DOHH2 (cell line): Measurements from ENCODE around the gene PTPRS.

Source experiments
- H3F3A ChIP-seq: fragments of 200-600 bp; sonication (generic), shearing (Covaris generic); 2 replicates; pipeline ENCODE4 v1.6.0; 2016; ENCODE audit warnings: antibody characterized with exemption, mild to moderate bottlenecking; ENCODE audit not compliant: control insufficient read depth, insufficient read depth
- H3K27ac ChIP-seq: fragments of 200-600 bp; sonication (generic); 2 replicates; pipeline ENCODE4 v1.5.1; 2014; ENCODE audit warnings: low read depth, mild to moderate bottlenecking, low read length, moderate library complexity
- H3K27me3 ChIP-seq: fragments of 200-600 bp; sonication (generic); 2 replicates; pipeline ENCODE4 v1.6.1; 2014; ENCODE audit warnings: mild to moderate bottlenecking, low read length, mixed read lengths; ENCODE audit not compliant: control insufficient read depth
- H3K36me3 ChIP-seq: fragments of 200-600 bp; sonication (generic); 2 replicates; pipeline ENCODE4 v1.6.1; 2014; ENCODE audit warnings: mild to moderate bottlenecking, low read length, moderate library complexity, mixed read lengths; ENCODE audit not compliant: control insufficient read depth
- H3K4me1 ChIP-seq: fragments of 200-600 bp; sonication (generic); 2 replicates; pipeline ENCODE4 v1.6.1; 2014; ENCODE audit warnings: mild to moderate bottlenecking, low read length, mixed read lengths; ENCODE audit not compliant: control insufficient read depth
- H3K4me2 ChIP-seq: fragments of 200-600 bp; sonication (generic); 2 replicates; pipeline ENCODE4 v1.6.0; 2014; ENCODE audit warnings: mild to moderate bottlenecking, low read length, moderate library complexity
- H3K4me3 ChIP-seq: fragments of 200-600 bp; sonication (generic); 2 replicates; pipeline ENCODE4 v1.5.1; 2014; ENCODE audit warnings: mild to moderate bottlenecking, low read length, mixed read lengths
- H3K79me2 ChIP-seq: fragments of 200-600 bp; sonication (generic); 2 replicates; pipeline ENCODE4 v1.6.1; 2014; ENCODE audit warnings: mild to moderate bottlenecking, low read length, mixed read lengths; ENCODE audit not compliant: control insufficient read depth
- H3K9me2 ChIP-seq: fragments of 200-600 bp; sonication (generic); replicated peaks from 2 replicates; pipeline ENCODE4 v1.6.1; 2014; ENCODE audit warnings: mild to moderate bottlenecking, low read length, mixed read lengths; ENCODE audit not compliant: control insufficient read depth
- H3K9me3 ChIP-seq: fragments of 200-600 bp; sonication (generic); 2 replicates; pipeline ENCODE4 v1.6.1; 2014; ENCODE audit warnings: antibody characterized with exemption, low read length, mixed read lengths; ENCODE audit not compliant: control insufficient read depth, insufficient read depth
- H4K20me1 ChIP-seq: fragments of 200-600 bp; sonication (generic); 2 replicates; pipeline ENCODE4 v1.6.0; 2014; ENCODE audit warnings: low read depth, mild to moderate bottlenecking, antibody characterized with exemption, low read length, moderate library complexity; ENCODE audit not compliant: control insufficient read depth, insufficient read depth
- EZH2phosphoT487 ChIP-seq: fragments of 200-600 bp; sonication (generic); IDR thresholded peaks from 2 replicates; pipeline ENCODE4 v1.6.1; 2017; ENCODE audit warnings: borderline replicate concordance, mild to moderate bottlenecking, antibody characterized with exemption, low read length, moderate library complexity, mixed read lengths
- TF ChIP-seq, protein P1 (sequence below): fragments of 200-600 bp; sonication (generic); IDR thresholded peaks from one replicate; pipeline ENCODE4 v1.5.1; 2014; ENCODE audit warnings: antibody characterized with exemption, mild to moderate bottlenecking, low read depth, low read length; ENCODE audit not compliant: poor library complexity, severe bottlenecking

The PTPRS gene

DNA sequence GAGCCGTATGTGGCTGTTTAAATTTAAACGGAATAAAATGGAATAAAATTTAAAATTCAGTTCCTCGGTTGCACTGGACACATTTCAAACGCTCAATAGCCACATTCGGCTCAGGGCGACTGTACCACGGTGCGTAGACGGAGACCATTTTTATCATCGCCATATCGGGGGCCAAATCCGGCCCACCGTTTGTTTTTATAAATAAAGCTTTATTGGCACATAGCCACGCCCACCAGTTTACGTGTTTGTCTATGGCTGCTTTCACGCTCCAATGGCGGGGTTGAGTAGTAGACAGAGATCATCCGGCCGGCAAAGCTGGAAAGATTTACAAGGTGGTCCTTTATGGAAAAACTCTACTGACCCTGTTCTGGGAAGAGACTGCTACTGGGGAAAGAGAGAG lies 33.0 kb downstream of the PTPRS start:
- no peaks in the 10 kb centered on the region for H3K9me3 ChIP-seq
- no peak overlapping the region for H3K27ac ChIP-seq
- H3K4me1 ChIP-seq, result no peaks in the 10 kb centered on the region
- no peak overlapping the region for H3K4me3 ChIP-seq
- H4K20me1 ChIP-seq, result no peaks in the 10 kb centered on the region
- no peaks in the 10 kb centered on the region for H3F3A ChIP-seq
- TF ChIP-seq, protein P1, sequence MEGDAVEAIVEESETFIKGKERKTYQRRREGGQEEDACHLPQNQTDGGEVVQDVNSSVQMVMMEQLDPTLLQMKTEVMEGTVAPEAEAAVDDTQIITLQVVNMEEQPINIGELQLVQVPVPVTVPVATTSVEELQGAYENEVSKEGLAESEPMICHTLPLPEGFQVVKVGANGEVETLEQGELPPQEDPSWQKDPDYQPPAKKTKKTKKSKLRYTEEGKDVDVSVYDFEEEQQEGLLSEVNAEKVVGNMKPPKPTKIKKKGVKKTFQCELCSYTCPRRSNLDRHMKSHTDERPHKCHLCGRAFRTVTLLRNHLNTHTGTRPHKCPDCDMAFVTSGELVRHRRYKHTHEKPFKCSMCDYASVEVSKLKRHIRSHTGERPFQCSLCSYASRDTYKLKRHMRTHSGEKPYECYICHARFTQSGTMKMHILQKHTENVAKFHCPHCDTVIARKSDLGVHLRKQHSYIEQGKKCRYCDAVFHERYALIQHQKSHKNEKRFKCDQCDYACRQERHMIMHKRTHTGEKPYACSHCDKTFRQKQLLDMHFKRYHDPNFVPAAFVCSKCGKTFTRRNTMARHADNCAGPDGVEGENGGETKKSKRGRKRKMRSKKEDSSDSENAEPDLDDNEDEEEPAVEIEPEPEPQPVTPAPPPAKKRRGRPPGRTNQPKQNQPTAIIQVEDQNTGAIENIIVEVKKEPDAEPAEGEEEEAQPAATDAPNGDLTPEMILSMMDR, result no peak
- TF ChIP-seq EZH2phosphoT487, result no peak
- H3K9me2 ChIP-seq, result no peaks in the 10 kb centered on the region
- no peaks in the 10 kb centered on the region for H3K79me2 ChIP-seq
- no peak overlapping the region for H3K4me2 ChIP-seq
- H3K27me3 ChIP-seq, result no peaks in the 10 kb centered on the region
- no peaks in the 10 kb centered on the region for H3K36me3 ChIP-seq

- Histone ChIP-seq H3K9me3 (no peaks in the 10 kb centered on the region), H3K4me2 (no peak overlapping the region), H3K4me3 (no peak overlapping the region), H3K4me1 (no peaks in the 10 kb centered on the region), H3K36me3 (no peaks in the 10 kb centered on the region), H3K79me2 (no peaks in the 10 kb centered on the region), H3K9me2 (no peaks in the 10 kb centered on the region), H3F3A (no peaks in the 10 kb centered on the region), H3K27ac (no peak overlapping the region), H3K27me3 (no peaks in the 10 kb centered on the region), H4K20me1 (no peaks in the 10 kb centered on the region)
- TF ChIP-seq, protein P1, result no peak
- no peak for TF ChIP-seq EZH2phosphoT487
Observed at GRCh38 chr19:5305163-5305562, 35.4 kb downstream of the PTPRS start.

DNA sequence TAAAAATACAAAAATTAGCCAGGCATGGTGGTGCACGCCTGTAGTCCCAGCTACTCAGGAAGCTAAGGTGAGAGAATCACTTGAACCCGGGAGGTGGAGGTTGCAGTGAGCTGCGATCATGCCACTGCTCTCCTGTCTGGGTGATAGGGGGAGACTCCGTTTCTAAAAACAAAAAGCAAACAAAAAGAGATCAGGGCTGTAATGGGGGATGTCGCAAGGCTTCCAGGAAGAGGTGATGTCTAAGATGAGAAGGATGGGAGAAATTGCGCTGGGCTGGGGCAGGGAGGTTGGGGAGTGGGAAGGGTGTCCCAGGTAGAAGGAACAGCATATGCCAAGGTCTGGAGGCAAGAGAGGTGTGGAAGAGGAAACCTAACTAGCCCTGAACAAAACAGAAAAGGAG lies 36.1 kb downstream of the PTPRS start:
- no peaks in the 10 kb centered on the region for H3K9me3 ChIP-seq
- no peaks in the 10 kb centered on the region for H3K27me3 ChIP-seq
- H3K36me3 ChIP-seq, result no peaks in the 10 kb centered on the region
- no peaks in the 10 kb centered on the region for H3F3A ChIP-seq
- H3K4me2 ChIP-seq, result no peak overlapping the region
- H3K4me3 ChIP-seq, result no peak overlapping the region
- H3K79me2 ChIP-seq, result no peaks in the 10 kb centered on the region
- H3K27ac ChIP-seq, result no peak overlapping the region
- H3K9me2 ChIP-seq, result no peaks in the 10 kb centered on the region
- H4K20me1 ChIP-seq, result no peaks in the 10 kb centered on the region
- no peaks in the 10 kb centered on the region for H3K4me1 ChIP-seq
- no peak for TF ChIP-seq EZH2phosphoT487
- TF ChIP-seq, protein P1, result no peak

- H3K9me2 ChIP-seq, result no peaks in the 10 kb centered on the region
- TF ChIP-seq, protein P1, result no peak
- TF ChIP-seq EZH2phosphoT487, result no peak
- no peak overlapping the region for H3K4me2 ChIP-seq
- H3K27me3 ChIP-seq, result no peaks in the 10 kb centered on the region
- no peaks in the 10 kb centered on the region for H3K79me2 ChIP-seq
- H4K20me1 ChIP-seq, result no peaks in the 10 kb centered on the region
- no peaks in the 10 kb centered on the region for H3K36me3 ChIP-seq
- no peaks in the 10 kb centered on the region for H3K9me3 ChIP-seq
- no peaks in the 10 kb centered on the region for H3K4me1 ChIP-seq
- H3K4me3 ChIP-seq, result no peak overlapping the region
- no peak overlapping the region for H3K27ac ChIP-seq
- no peaks in the 10 kb centered on the region for H3F3A ChIP-seq
Observed at GRCh38 chr19:5303208-5303607, 37.4 kb downstream of the PTPRS start.
